PFSK-1 (cell line): ENCODE measurements around the gene HRC.
A peak's percentile ranks its signal among the peaks of the same experiment; 100 is the strongest.

Experiments
- FOXP2 ChIP-seq: optimal IDR thresholded peaks from 2 replicates; pipeline ENCODE3; 2011; ENCODE audit warnings: borderline replicate concordance, control low read depth, inconsistent platforms; ENCODE audit not compliant: insufficient read depth; ENCODE audit errors: extremely low read length, extremely low read depth
- POLR2AphosphoS5 ChIP-seq: IDR thresholded peaks from 2 replicates; pipeline ENCODE4 v1.6.1; 2012; ENCODE audit warnings: low read depth, mild to moderate bottlenecking, control low read depth, low read length, moderate library complexity
- REST ChIP-seq, 2 experiments: IDR thresholded peaks; 2 replicates each; pipeline versions ENCODE4 v1.6.1 to v1.8.0; 2011 to 2012; ENCODE audit warnings: low read depth in 2 of 2, low read length in 2 of 2, control low read depth in 1 of 2, inconsistent platforms in 1 of 2, mild to moderate bottlenecking in 1 of 2, moderate library complexity in 1 of 2; ENCODE audit not compliant: insufficient read depth in 1 of 2
- SIN3A ChIP-seq: IDR thresholded peaks from 2 replicates; pipeline ENCODE4 v1.6.1; 2012; ENCODE audit warnings: mild to moderate bottlenecking, low read length, moderate library complexity, borderline replicate concordance; ENCODE audit not compliant: insufficient read depth
- TAF1 ChIP-seq: IDR thresholded peaks from 2 replicates; pipeline ENCODE4 v1.6.1; 2012; ENCODE audit warnings: low read length, control low read depth, borderline replicate concordance; ENCODE audit not compliant: insufficient read depth

Gene HRC

GRCh38 chr19:49160450-49161189 is 5.4 kb upstream of the HRC start:
- TF ChIP-seq TAF1 (no peak), POLR2AphosphoS5 (no peak), SIN3A (no peak), REST (IDR thresholded peaks at IDR 0.05; ENCODE audit: insufficient read depth in 1 of 2, low read depth in 2 of 2, low read length in 2 of 2) (no peak), FOXP2 (no peak)

GRCh38 chr19:49157445-49158224 is 2.4 kb upstream of the HRC start, which contains the start of gene TRPM4:
TSS of gene TRPM4 (plus strand) at chr19:49157792. CDS start at chr19:49157867, 75 bp downstream.
- TF ChIP-seq REST (IDR thresholded peaks at IDR 0.05; ENCODE audit: insufficient read depth in 1 of 2, low read depth in 2 of 2, low read length in 2 of 2), result no peak
- no peak for TF ChIP-seq TAF1
- no peak; the same call in 1 of the 2 replicates for TF ChIP-seq SIN3A
- peak; percentile 85 for TF ChIP-seq POLR2AphosphoS5
- peak; percentile 30 for TF ChIP-seq FOXP2

GRCh38 chr19:49155820-49156346 is 687 bp upstream of the HRC start:
- TF ChIP-seq TAF1, result no peak
- TF ChIP-seq REST (IDR thresholded peaks at IDR 0.05; ENCODE audit: insufficient read depth in 1 of 2, low read depth in 2 of 2, low read length in 2 of 2), result no peak
- TF ChIP-seq POLR2AphosphoS5, result no peak
- no peak for TF ChIP-seq FOXP2
- no peak for TF ChIP-seq SIN3A

- TF ChIP-seq REST (IDR thresholded peaks at IDR 0.05; ENCODE audit: insufficient read depth in 1 of 2, low read depth in 2 of 2, low read length in 2 of 2) (no peak), POLR2AphosphoS5 (no peak), TAF1 (no peak), SIN3A (no peak), FOXP2 (no peak)
Observed at GRCh38 chr19:49154279-49154678, 917 bp downstream of the HRC start.
